Skeletal muscle satellite cell (primary cell): Measurements from ENCODE around the gene ACBD3. TPM values are rescaled to one million over a fixed set of nuclear protein-coding genes. Genes with fewer than 3 reads are reported as not detected.
A peak's percentile ranks its signal among the peaks of the same experiment; 100 is the strongest.

Source experiments
- H3K27me3 ChIP-seq: 2 replicates; pipeline ENCODE4 v1.7.0; 2013; ENCODE audit warnings: low read length; ENCODE audit not compliant: control insufficient read depth, insufficient read depth
- H3K36me3 ChIP-seq: 2 replicates; pipeline ENCODE4 v1.7.0; 2013; ENCODE audit warnings: mild to moderate bottlenecking, control low read depth, low read length; ENCODE audit not compliant: insufficient read depth
- H3K4me1 ChIP-seq: 2 replicates; pipeline ENCODE4 v1.7.0; 2013; ENCODE audit warnings: low read length; ENCODE audit not compliant: control insufficient read depth, insufficient read depth
- H3K4me2 ChIP-seq: 2 replicates; pipeline ENCODE4 v1.7.0; 2013; ENCODE audit warnings: mild to moderate bottlenecking, low read length
- H3K4me3 ChIP-seq: 2 replicates; pipeline ENCODE4 v1.7.0; 2013; ENCODE audit warnings: low read length
- H3K9ac ChIP-seq: 2 replicates; pipeline ENCODE4 v1.7.0; 2013; ENCODE audit warnings: mild to moderate bottlenecking, low read depth, low read length, moderate library complexity
- H3K9me3 ChIP-seq: replicated peaks from 2 replicates; pipeline ENCODE4 v1.7.0; 2013; ENCODE audit warnings: mild to moderate bottlenecking, control low read depth, low read length
- total RNA-seq: library from RNA; depleted of rRNA; stranded (reverse); fragments of >200 nt; gene quantifications from 2 replicates; pipeline ENCODE4 v1.2.3, GENCODE V29; 2012; rRNA removed

Gene ACBD3
- total RNA-seq: 42.6 and 51.2 TPM in 2 replicates

DNA sequence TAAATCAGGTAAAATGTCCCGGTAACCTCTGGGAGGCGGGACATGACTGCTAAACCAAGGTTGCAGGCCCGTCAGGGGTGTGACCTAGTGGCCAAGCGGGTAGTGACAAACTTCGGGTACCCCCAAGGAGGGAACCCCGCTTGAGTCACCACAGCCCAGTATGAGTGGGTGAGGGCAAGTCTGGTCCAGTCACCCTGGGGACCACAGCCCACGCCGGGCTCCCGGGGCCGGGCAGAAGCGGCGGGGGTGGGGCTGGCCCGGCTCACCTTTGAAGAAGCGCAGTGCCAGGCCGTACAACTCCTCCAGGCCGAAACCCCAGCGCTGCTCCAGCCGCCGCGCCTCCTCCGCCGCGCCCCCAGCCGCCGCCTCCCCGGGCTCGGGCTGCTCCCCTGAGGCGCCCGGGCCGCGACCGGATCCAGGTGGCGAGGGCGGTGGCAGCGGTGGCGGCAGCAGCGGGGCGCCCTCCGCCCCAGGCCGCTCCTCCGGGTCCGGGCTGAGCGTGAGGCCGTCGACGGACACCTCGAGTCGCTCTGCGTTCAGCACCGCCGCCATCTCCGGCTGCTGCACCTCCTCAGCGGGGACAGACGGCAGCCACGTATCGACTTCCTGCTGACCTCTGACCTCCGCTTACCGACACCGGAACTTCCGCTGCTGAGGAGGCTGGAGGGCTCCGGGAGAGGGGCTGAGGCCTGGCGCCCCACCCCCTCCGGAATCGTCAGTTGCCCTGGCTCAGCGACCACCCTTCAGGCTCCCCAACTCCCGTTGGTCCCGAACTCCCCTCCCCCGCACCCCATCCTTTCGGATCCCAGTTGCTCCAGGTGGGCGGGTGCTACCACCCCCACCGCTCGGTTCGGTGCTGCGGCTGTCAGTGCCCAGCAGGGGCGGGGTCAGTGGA lies at the start of gene ACBD3:
ACBD3 (minus strand) TSS at position 618 of the 895 bp plus-strand sequence; CDS start at position 552, 66 bp downstream.
- H3K4me1 ChIP-seq: peaks cover 29% of the 10 kb centered on the region
- H3K9ac ChIP-seq: peak within 1 kb of the TSS; percentile 97
- H3K27me3 ChIP-seq: no peaks in the 10 kb centered on the region
- no peaks in the 10 kb centered on the region for H3K9me3 ChIP-seq
- peak within 1 kb of the TSS; percentile 95 for H3K4me3 ChIP-seq
- peak within 1 kb of the TSS; percentile 92 for H3K4me2 ChIP-seq
- H3K36me3 ChIP-seq: peaks cover 12% of the 10 kb centered on the region

DNA sequence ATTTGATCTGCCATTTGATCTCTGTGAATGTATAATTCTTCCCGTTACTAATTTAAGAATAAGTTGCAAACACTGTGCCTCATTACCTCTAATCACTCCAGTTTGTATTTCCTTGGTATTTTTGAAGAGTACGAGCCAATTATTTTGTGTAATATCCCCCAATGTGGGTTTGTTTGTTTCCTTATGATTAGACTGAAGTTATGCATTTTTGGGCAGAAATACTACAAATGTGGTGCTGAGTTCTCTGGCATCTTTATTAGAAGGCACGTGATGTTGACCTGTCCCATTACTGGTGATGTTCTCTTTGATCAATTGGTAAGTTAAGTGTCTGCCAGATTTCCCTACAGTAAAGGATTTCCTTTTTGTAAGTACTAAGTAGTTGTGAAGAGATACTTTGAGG lies 47.3 kb upstream of the ACBD3 start:
- H3K4me1 ChIP-seq: no peaks in the 10 kb centered on the region
- H3K9me3 ChIP-seq: no peaks in the 10 kb centered on the region
- H3K27me3 ChIP-seq: no peaks in the 10 kb centered on the region
- H3K36me3 ChIP-seq: peaks cover 5% of the 10 kb centered on the region
- no peak overlapping the region for H3K4me3 ChIP-seq
- H3K4me2 ChIP-seq: no peak overlapping the region
- H3K9ac ChIP-seq: no peak overlapping the region

DNA sequence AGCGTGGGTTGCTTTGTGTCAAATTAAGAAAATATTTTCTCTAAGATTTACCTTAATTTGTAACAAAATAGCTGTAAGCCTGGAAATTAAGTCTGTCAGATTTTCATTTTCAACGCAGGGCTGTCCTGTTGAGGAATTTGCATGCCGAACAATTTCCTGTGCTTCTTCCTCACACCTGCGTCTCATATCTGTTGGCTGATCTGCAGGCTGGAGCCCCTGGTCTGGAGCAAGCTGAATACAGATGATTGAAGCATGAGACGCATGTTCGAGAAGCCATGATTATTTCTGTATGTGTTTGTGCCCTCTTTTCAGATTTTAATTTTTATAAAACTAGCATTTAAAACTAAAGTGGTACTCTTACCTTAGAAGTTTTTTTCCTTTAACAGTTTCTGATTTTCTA lies 46.8 kb upstream of the ACBD3 start:
- H3K36me3 ChIP-seq: peaks cover 5% of the 10 kb centered on the region
- H3K9ac ChIP-seq: no peak overlapping the region
- H3K4me1 ChIP-seq: no peaks in the 10 kb centered on the region
- H3K27me3 ChIP-seq: no peaks in the 10 kb centered on the region
- H3K9me3 ChIP-seq: no peaks in the 10 kb centered on the region
- no peak overlapping the region for H3K4me3 ChIP-seq
- no peak overlapping the region for H3K4me2 ChIP-seq

DNA sequence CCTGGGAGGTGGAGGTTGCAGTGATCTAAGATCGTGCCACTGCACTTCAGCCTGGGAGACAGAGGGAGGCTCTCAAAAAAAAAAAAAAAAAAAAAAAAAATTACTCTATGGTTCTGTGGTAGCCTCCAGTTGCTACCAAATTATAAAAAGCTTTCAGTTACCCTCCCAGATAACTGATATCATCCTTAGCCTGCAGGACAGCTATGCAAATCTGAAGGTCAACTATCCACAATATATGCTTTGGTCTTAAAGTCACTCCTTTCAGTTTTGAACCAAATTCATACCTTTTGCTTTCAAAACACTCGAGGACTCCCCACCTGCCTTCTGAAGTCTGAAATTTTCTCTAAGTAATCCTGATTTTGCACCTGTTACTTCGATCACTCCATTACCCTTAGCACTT lies 40.1 kb upstream of the ACBD3 start:
- Histone ChIP-seq H3K4me2 (no peak overlapping the region), H3K9me3 (no peaks in the 10 kb centered on the region), H3K36me3 (peaks cover 5% of the 10 kb centered on the region), H3K4me3 (no peak overlapping the region), H3K9ac (no peak overlapping the region), H3K4me1 (no peaks in the 10 kb centered on the region), H3K27me3 (peaks cover 12% of the 10 kb centered on the region)

DNA sequence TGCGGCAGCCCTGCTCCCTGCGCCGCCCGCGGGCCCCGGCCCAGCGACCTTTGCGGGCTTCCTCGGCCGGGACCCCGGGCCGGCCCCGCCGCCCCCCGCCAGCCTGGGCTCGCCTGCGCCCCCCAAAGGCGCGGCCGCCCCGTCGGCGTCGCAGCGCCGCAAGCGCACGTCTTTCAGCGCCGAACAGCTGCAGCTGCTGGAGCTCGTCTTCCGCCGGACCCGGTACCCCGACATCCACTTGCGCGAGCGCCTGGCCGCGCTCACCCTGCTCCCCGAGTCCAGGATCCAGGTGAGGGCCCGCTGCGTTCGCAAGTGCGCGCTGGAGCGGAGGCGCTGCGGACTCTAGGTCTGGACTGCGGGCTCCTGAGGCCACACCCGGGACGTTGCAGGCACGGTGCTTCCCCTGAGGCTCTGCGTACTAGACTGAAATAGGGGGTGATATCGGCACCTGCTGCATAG lies 37.3 kb upstream of the ACBD3 start:
- H3K9ac ChIP-seq: no peak overlapping the region
- peak overlapping the region; percentile 72 for H3K4me3 ChIP-seq
- peaks cover 18% of the 10 kb centered on the region for H3K27me3 ChIP-seq
- H3K36me3 ChIP-seq: no peaks in the 10 kb centered on the region
- H3K4me1 ChIP-seq: no peaks in the 10 kb centered on the region
- no peaks in the 10 kb centered on the region for H3K9me3 ChIP-seq
- H3K4me2 ChIP-seq: peak overlapping the region; percentile 92

DNA sequence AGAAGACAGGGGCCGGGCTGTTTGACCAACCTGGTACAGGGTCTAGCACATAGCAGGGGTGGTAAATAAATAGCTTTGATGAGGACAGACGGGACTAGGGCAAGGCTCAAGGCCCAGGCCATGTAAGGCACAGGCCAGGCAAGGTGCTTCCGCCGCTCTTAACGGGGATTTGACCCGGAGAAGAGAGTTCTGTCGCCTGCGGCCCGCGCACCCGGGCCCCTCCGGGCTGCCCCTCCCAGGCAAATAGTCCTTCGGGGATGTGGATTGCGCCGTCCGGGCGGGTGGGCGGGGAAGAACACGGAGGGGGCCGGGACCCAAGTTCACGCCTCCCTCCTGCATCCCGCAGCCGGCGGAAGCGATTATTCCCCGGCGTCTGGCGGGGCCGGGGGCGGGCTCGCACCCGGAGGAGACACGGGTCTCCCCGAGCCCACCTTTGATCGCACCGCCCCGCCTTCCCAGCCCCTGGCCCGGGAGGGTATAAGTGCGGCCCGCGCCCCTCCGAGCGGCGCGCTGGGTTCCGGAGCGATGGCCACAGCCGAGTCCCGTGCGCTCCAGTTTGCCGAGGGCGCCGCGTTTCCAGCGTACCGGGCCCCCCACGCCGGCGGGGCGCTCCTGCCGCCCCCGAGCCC lies 36.7 kb upstream of the ACBD3 start, which contains the start of gene MIXL1:
MIXL1 (plus strand) TSS at position 508 of the 629 bp plus-strand sequence; CDS start at position 526, 18 bp downstream.
- no peak within 1 kb of the TSS for H3K9ac ChIP-seq
- H3K4me2 ChIP-seq: peak within 1 kb of the TSS; percentile 92
- H3K36me3 ChIP-seq: no peaks in the 10 kb centered on the region

DNA sequence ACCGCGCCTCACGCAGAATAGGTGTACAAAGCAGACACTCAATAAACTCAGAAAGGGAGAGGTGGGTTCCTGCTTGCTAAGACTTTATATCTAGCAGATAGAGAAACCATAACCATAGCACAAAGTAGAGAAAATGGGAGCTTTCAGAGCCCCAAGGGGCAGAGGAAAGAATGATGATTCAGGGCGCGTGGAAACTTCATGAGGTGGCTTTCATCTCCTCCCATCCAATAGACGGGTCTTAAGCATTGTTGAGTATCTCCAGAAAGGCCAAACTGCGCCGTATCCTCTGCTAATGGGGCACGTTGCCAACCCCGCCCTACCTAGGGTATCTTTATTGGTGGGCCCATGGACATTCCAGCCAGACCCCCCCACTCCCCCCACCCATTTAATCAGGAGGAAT lies 36.1 kb upstream of the ACBD3 start:
- Histone ChIP-seq H3K4me3 (no peak overlapping the region), H3K9ac (no peak overlapping the region), H3K36me3 (no peaks in the 10 kb centered on the region), H3K4me2 (no peak overlapping the region), H3K27me3 (peaks cover 18% of the 10 kb centered on the region), H3K4me1 (no peaks in the 10 kb centered on the region), H3K9me3 (no peaks in the 10 kb centered on the region)

More for the DNA sequence above, 36.7 kb upstream of the ACBD3 start, which contains the start of gene MIXL1:
- Histone ChIP-seq H3K27me3 (peaks cover 18% of the 10 kb centered on the region), H3K4me1 (no peaks in the 10 kb centered on the region), H3K9me3 (no peaks in the 10 kb centered on the region), H3K4me3 (peak within 1 kb of the TSS; percentile 72)

DNA sequence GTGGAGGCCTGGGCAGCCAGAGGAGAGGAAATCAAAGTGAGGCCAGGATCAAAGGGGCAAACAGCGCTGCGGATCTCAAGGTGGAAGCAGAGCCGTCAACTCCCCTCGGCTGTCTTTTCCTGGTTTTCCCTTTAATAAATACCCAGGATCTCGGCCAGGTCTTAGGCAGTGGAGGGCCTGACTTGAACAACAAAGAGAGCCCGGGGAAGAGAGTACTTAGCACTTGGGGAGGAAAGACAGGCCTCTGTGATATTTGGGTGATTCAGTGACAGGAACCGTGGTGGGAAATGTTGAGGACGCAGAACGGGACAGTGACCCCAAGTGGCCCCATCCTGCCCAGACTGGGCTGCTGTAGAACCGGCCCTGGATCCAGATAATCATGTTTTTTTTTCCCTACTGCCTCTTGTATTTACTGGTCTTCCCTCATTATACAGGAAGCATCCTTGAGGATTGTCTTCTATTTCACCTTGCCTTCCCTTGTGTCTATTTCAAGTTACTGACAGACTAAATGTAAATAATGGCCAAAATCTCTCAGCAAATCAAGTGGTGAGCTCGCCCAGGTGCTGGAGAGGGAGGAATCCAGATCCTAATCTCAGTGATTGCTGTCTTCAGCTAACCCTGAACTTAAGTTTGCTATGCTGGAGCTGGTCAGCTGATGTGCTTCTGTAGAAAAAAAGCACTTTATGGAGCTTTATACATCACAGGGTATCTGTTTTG lies 34.1 kb upstream of the ACBD3 start:
- Histone ChIP-seq H3K9ac (no peak overlapping the region), H3K4me3 (no peak overlapping the region), H3K9me3 (no peaks in the 10 kb centered on the region), H3K4me1 (no peaks in the 10 kb centered on the region), H3K27me3 (peaks cover 18% of the 10 kb centered on the region), H3K36me3 (no peaks in the 10 kb centered on the region), H3K4me2 (no peak overlapping the region)

DNA sequence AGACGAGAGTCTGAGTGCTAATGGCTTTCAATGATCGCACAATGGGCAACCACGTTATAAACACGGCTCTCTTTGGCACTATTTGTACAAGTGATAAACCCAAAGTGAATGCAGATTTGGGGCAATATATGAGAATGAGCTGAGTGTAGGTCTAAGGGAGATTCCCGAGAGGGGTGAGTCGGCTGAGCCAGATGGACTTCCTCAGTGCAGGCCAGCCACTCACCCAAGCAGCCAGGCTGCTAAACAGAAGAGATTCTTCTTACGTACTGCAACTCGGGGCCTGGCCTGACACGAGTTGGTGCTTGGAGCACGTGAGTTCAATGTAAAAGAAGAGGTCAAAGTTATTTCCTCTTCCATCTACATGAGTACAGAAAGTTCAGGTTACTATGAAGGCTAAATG lies 30.7 kb upstream of the ACBD3 start:
- H3K9me3 ChIP-seq: no peaks in the 10 kb centered on the region
- no peak overlapping the region for H3K4me3 ChIP-seq
- no peaks in the 10 kb centered on the region for H3K4me1 ChIP-seq
- H3K36me3 ChIP-seq: no peaks in the 10 kb centered on the region
- H3K27me3 ChIP-seq: peaks cover 7% of the 10 kb centered on the region
- H3K4me2 ChIP-seq: no peak overlapping the region
- no peak overlapping the region for H3K9ac ChIP-seq

DNA sequence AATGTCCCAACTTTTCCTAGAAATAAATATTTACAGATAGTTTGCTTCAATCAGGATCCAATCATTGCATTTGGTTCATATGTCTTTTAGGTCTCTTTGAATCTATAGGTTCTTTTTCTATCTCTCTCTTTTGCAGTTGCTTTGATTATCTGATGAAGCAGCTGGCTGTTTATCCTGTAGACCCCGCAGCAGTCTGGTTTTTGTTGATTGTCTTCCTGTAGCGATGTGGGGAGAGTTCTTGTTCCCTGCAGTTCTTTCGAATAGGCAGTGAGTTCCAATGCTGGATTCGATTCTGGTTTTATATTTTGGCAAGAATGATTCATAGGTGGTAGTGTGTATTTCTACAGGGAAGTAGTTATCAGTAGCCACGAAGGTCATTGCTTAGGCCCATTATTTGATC lies 29.5 kb upstream of the ACBD3 start:
- H3K27me3 ChIP-seq: peaks cover 8% of the 10 kb centered on the region
- H3K4me3 ChIP-seq: no peak overlapping the region
- H3K9me3 ChIP-seq: no peaks in the 10 kb centered on the region
- no peak overlapping the region for H3K4me2 ChIP-seq
- no peaks in the 10 kb centered on the region for H3K36me3 ChIP-seq
- no peak overlapping the region for H3K9ac ChIP-seq
- H3K4me1 ChIP-seq: no peaks in the 10 kb centered on the region

DNA sequence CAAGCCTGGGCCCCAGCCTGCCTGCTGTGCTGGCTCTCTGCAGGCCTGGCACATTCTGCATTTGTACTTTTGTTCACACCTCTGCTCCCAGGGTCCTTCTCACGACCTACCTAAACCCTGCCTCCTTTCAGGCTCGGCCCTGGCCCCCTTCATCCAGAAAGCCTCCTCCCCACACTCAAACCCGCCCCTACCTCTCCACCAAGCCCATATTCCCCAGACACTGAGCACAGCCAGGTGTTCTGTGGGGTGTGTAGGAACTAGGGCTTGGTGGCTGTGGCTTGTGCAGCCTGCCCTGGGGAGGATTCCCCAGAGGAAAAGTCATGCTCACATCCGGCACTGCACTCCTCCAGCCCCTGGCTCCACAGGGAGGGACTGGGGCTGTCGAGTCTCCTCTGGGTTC lies 28.7 kb upstream of the ACBD3 start:
- H3K9ac ChIP-seq: no peak overlapping the region
- no peaks in the 10 kb centered on the region for H3K36me3 ChIP-seq
- no peaks in the 10 kb centered on the region for H3K4me1 ChIP-seq
- H3K4me2 ChIP-seq: no peak overlapping the region
- H3K4me3 ChIP-seq: no peak overlapping the region
- no peaks in the 10 kb centered on the region for H3K9me3 ChIP-seq
- peaks cover 10% of the 10 kb centered on the region for H3K27me3 ChIP-seq
